HCT116 (cell line): Measurements from ENCODE around the gene TMEM175. TPM values are rescaled to one million over a fixed set of nuclear protein-coding genes. Genes with fewer than 3 reads are reported as not detected.

ENCODE experiments used
- ATAC-seq: fragments of 200-7000 bp; cut with Tn5 transposase; 2 replicates; pipeline ENCODE4 v1.9.1; 2020; ENCODE audit warnings: mild to moderate bottlenecking, moderate library complexity
- BruUV-seq: library from RNA; stranded (reverse); fragments of 400-500 nt; replicated peaks from 2 replicates; lab custom pipeline; 2021; lab: Mats Ljungman, UMichigan
- CTCF ChIA-PET: fragments of 300-600 bp; sonication (Branson Sonifier 250); formaldehyde crosslinking; loops from one replicate; lab custom pipeline; 2021; ENCODE audit warnings: antibody characterized with exemption; lab: Charles Lee
- POLR2A ChIA-PET: fragments of 300-600, 350-600 bp; sonication (Branson Sonifier 250); formaldehyde crosslinking; loops from one replicate; lab custom pipeline; 2021; ENCODE audit warnings: antibody characterized with exemption; lab: Charles Lee
- RAD21 ChIA-PET, 2 experiments: fragments of 300-600 bp; sonication (Branson Sonifier 250); formaldehyde crosslinking; loops; one replicate each; lab custom pipeline; 2023; ENCODE audit warnings: low total read pairs in 2 of 2; ENCODE audit not compliant: uncharacterized antibody in 2 of 2, unreplicated experiment in 2 of 2, low non-redundant PET in 1 of 2; lab: Charles Lee
- DNase-seq: peaks from one replicate; pipeline ENCODE4 v3.0.0-alpha.2; 2010; ENCODE audit warnings: low read depth, low spot score
- H2AFZ ChIP-seq: fragments of 200-600 bp; shearing (Covaris generic), sonication (generic); 2 replicates; pipeline ENCODE4 v1.6.1; 2017; ENCODE audit warnings: low read depth, mixed run types, mixed read lengths, antibody characterized with exemption, low read length; ENCODE audit not compliant: poor library complexity, severe bottlenecking
- H3K27ac ChIP-seq: 2 replicates; pipeline ENCODE4 v1.5.1; 2012; ENCODE audit warnings: low read depth, low read length
- H3K27me3 ChIP-seq: fragments of 200-600 bp; sonication (generic); 2 replicates; pipeline ENCODE4 v1.6.1; 2016; ENCODE audit warnings: mixed run types, low read length, mixed read lengths; ENCODE audit not compliant: insufficient read depth
- H3K36me3 ChIP-seq, 2 experiments: fragments of 200-500 bp in 1 of 2; fragments of 200-600 bp in 1 of 2; sonication (Bioruptor generic) in 1 of 2; sonication (generic) in 1 of 2; 2 replicates each; pipeline versions ENCODE4 v1.5.1 to v1.6.1; 2014 to 2016; ENCODE audit warnings: low read length in 2 of 2, inconsistent platforms in 1 of 2, mixed read lengths in 1 of 2, mixed run types in 1 of 2; ENCODE audit not compliant: insufficient read depth in 2 of 2, control insufficient read depth in 1 of 2
- H3K4me1 ChIP-seq, 2 experiments: fragments of 200-600 bp in 1 of 2; sonication (generic) in 1 of 2; 2 replicates each; pipeline versions ENCODE4 v1.5.1 to v1.6.1; 2012 to 2017; ENCODE audit warnings: low read length in 2 of 2, inconsistent platforms in 1 of 2, mild to moderate bottlenecking in 1 of 2, mixed read lengths in 1 of 2, mixed run types in 1 of 2, moderate library complexity in 1 of 2; ENCODE audit not compliant: insufficient read depth in 2 of 2, control insufficient read depth in 1 of 2
- H3K4me2 ChIP-seq: fragments of 200-600 bp; sonication (generic); 2 replicates; pipeline ENCODE4 v1.6.1; 2017; ENCODE audit warnings: mixed run types, low read length, mixed read lengths
- H3K4me3 ChIP-seq, 2 experiments: fragments of 200-600 bp in 1 of 2; sonication (generic) in 1 of 2; replicated peaks in 1 of 2; 2 replicates each; pipeline ENCODE4 v1.5.1; 2011 to 2016; ENCODE audit warnings: low read length in 2 of 2, control low read depth in 1 of 2, low read depth in 1 of 2, mild to moderate bottlenecking in 1 of 2, mixed read lengths in 1 of 2, mixed run types in 1 of 2
- H3K79me2 ChIP-seq: fragments of 200-600 bp; sonication (generic); 2 replicates; pipeline ENCODE4 v1.6.1; 2017; ENCODE audit warnings: mild to moderate bottlenecking, mixed run types, low read length, moderate library complexity, mixed read lengths; ENCODE audit not compliant: insufficient read depth
- H3K9ac ChIP-seq: fragments of 200-600 bp; sonication (generic); 2 replicates; pipeline ENCODE4 v1.6.1; 2016; ENCODE audit warnings: low read length, mixed read lengths
- H3K9me2 ChIP-seq: fragments of 200-600 bp; sonication (generic), shearing (Covaris generic); 2 replicates; pipeline ENCODE4 v1.6.1; 2017; ENCODE audit warnings: mixed run types, mild to moderate bottlenecking, moderate library complexity; ENCODE audit not compliant: insufficient read depth
- H3K9me3 ChIP-seq, 2 experiments: fragments of 200-500 bp in 1 of 2; fragments of 200-600 bp in 1 of 2; sonication (Bioruptor generic) in 1 of 2; sonication (generic) in 1 of 2; 2 replicates each; pipeline ENCODE4 v1.6.1; 2014 to 2017; ENCODE audit warnings: low read length in 2 of 2, mixed read lengths in 2 of 2, inconsistent platforms in 1 of 2, low read depth in 1 of 2, mild to moderate bottlenecking in 1 of 2, mixed run types in 1 of 2, moderate library complexity in 1 of 2; ENCODE audit not compliant: control insufficient read depth in 1 of 2, insufficient read depth in 1 of 2
- H4K20me1 ChIP-seq: fragments of 200-600 bp; sonication (generic), shearing (Covaris generic); 2 replicates; pipeline ENCODE4 v1.6.1; 2017; ENCODE audit warnings: mixed run types, mild to moderate bottlenecking, moderate library complexity; ENCODE audit not compliant: insufficient read depth
- CEBPB ChIP-seq: IDR thresholded peaks from 2 replicates; pipeline ENCODE4 v1.6.1; 2012; ENCODE audit warnings: low read depth
- EGR1 ChIP-seq: IDR thresholded peaks from 2 replicates; pipeline ENCODE4 v1.6.1; 2012; ENCODE audit warnings: low read depth
- RAD21 ChIP-seq: IDR thresholded peaks from 2 replicates; pipeline ENCODE4 v1.6.1; 2012; ENCODE audit warnings: low read depth, mild to moderate bottlenecking
- SP1 ChIP-seq: IDR thresholded peaks from 2 replicates; pipeline ENCODE4 v1.6.1; 2012; ENCODE audit warnings: low read depth
- ZBTB33 ChIP-seq: IDR thresholded peaks from 2 replicates; pipeline ENCODE4 v1.6.1; 2011; ENCODE audit warnings: mild to moderate bottlenecking, low read length, moderate library complexity; ENCODE audit not compliant: insufficient replicate concordance; ENCODE audit errors: extremely low read depth
- ZFX ChIP-seq: fragments of 450-650 bp; IDR thresholded peaks from 2 replicates; pipeline ENCODE4 v1.6.1; 2017
- ZNF274 ChIP-seq: fragments of 200-500 bp; sonication (Bioruptor generic); IDR thresholded peaks from 2 replicates; pipeline ENCODE4 v1.6.1; 2014; ENCODE audit warnings: mild to moderate bottlenecking, low read depth, low read length, inconsistent platforms
- intact Hi-C: fragments of 100-400 bp; cut with micrococcal nuclease; formaldehyde crosslinking; loops from 2 replicates; pipeline ENCODE4 v1.10.0; 2022
- total RNA-seq: library from RNA; stranded (reverse); gene quantifications from one replicate; pipeline ENCODE4 v1.2.1, GENCODE V29; 2021; ENCODE audit not compliant: unreplicated experiment
- TF ChIP-seq, protein P1 (sequence below), 3 experiments: fragments of 200-600 bp in 1 of 3; sonication (generic) in 1 of 3; IDR thresholded peaks in 2 of 3; conservative IDR thresholded peaks in 1 of 3; 2 replicates each; pipeline ENCODE4 v1.5.1; 2012 to 2017; ENCODE audit warnings: low read depth in 2 of 3, low read length in 2 of 3, antibody characterized with exemption in 1 of 3, borderline replicate concordance in 1 of 3, control low read depth in 1 of 3, mild to moderate bottlenecking in 1 of 3, mixed read lengths in 1 of 3, mixed run types in 1 of 3, moderate library complexity in 1 of 3; ENCODE audit not compliant: insufficient read depth in 1 of 3
- TF ChIP-seq, protein P2 (sequence below): IDR thresholded peaks from 2 replicates; pipeline ENCODE4 v1.6.1; 2012

Gene TMEM175
- total RNA-seq, 1 experiment from 2014 or later: 17.5 TPM

- ATAC-seq: no peak
Observed at GRCh38 chr4:968221-968620, 36.0 kb downstream of the TMEM175 start.

GRCh38 chr4:968621-969394 lies 36.5 kb downstream of the TMEM175 start:
- H3K9me2 ChIP-seq: no peaks in the 10 kb centered on the region
- H3K27ac ChIP-seq: no peak overlapping the region
- no peak overlapping the region for H3K9ac ChIP-seq
- ChIA-PET RAD21 (no interaction called here), POLR2A (no interaction called here), CTCF (no interaction called here)
- no peak overlapping the region for H2AFZ ChIP-seq
- no TSS peak for BruUV-seq
- intact Hi-C loops: no loop called here
- H4K20me1 ChIP-seq: no peaks in the 10 kb centered on the region
- H3K4me2 ChIP-seq: no peak overlapping the region
- H3K36me3 ChIP-seq: no peaks in the 10 kb centered on the region
- peaks cover 9 to 18% of the 10 kb centered on the region in 2 experiments; a peak in 3 of 4 replicates for H3K4me1 ChIP-seq
- ATAC-seq (no peak), DNase-seq (no peak)
- no peaks in the 10 kb centered on the region for H3K27me3 ChIP-seq
- no peak overlapping the region for H3K4me3 ChIP-seq
- H3K9me3 ChIP-seq: no peaks in the 10 kb centered on the region
- H3K79me2 ChIP-seq: no peaks in the 10 kb centered on the region
- TF ChIP-seq, protein P1, sequence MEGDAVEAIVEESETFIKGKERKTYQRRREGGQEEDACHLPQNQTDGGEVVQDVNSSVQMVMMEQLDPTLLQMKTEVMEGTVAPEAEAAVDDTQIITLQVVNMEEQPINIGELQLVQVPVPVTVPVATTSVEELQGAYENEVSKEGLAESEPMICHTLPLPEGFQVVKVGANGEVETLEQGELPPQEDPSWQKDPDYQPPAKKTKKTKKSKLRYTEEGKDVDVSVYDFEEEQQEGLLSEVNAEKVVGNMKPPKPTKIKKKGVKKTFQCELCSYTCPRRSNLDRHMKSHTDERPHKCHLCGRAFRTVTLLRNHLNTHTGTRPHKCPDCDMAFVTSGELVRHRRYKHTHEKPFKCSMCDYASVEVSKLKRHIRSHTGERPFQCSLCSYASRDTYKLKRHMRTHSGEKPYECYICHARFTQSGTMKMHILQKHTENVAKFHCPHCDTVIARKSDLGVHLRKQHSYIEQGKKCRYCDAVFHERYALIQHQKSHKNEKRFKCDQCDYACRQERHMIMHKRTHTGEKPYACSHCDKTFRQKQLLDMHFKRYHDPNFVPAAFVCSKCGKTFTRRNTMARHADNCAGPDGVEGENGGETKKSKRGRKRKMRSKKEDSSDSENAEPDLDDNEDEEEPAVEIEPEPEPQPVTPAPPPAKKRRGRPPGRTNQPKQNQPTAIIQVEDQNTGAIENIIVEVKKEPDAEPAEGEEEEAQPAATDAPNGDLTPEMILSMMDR (IDR thresholded peaks at IDR 0.05 in 2 of 3, conservative IDR thresholded peaks at IDR 0.05 in 1 of 3; ENCODE audit: borderline replicate concordance in 1 of 3, insufficient read depth in 1 of 3, low read depth in 2 of 3, low read length in 2 of 3): no peak
- TF ChIP-seq CEBPB (no peak), ZFX (no peak), RAD21 (no peak), ZBTB33 (no peak), ZNF274 (no peak), SP1 (no peak)
- TF ChIP-seq, protein P2, sequence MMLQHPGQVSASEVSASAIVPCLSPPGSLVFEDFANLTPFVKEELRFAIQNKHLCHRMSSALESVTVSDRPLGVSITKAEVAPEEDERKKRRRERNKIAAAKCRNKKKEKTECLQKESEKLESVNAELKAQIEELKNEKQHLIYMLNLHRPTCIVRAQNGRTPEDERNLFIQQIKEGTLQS: no peak

More at GRCh38 chr4:968221-968620, 36.0 kb downstream of the TMEM175 start:
- no peak overlapping the region for H3K27ac ChIP-seq
- no peaks in the 10 kb centered on the region for H3K27me3 ChIP-seq
- no peak for DNase-seq
- no peaks in the 10 kb centered on the region for H3K9me2 ChIP-seq
- H4K20me1 ChIP-seq: no peaks in the 10 kb centered on the region
- ChIA-PET RAD21 (no interaction called here), CTCF (no interaction called here), POLR2A (no interaction called here)
- no TSS peak for BruUV-seq
- no peaks in the 10 kb centered on the region for H3K79me2 ChIP-seq
- no peak overlapping the region for H3K4me3 ChIP-seq
- H2AFZ ChIP-seq: no peak overlapping the region
- no peak overlapping the region for H3K4me2 ChIP-seq
- TF ChIP-seq EGR1 (no peak), ZBTB33 (no peak)
- no peaks in the 10 kb centered on the region for H3K9me3 ChIP-seq
- intact Hi-C loops: no loop called here
- H3K4me1 ChIP-seq: peaks cover 14 to 21% of the 10 kb centered on the region in 2 experiments; a peak in 3 of 4 replicates
- H3K9ac ChIP-seq: no peak overlapping the region
- H3K36me3 ChIP-seq: no peaks in the 10 kb centered on the region
